Islet of Langerhans (tissue), 1 donor: ENCODE results near the gene ZFP14.

ENCODE experiments used
- FAIRE-seq: peaks from one replicate; lab custom pipeline; 2011; peaks lifted over from hg19 to GRCh38; lab: Jason Lieb, UNC

Gene ZFP14

DNA sequence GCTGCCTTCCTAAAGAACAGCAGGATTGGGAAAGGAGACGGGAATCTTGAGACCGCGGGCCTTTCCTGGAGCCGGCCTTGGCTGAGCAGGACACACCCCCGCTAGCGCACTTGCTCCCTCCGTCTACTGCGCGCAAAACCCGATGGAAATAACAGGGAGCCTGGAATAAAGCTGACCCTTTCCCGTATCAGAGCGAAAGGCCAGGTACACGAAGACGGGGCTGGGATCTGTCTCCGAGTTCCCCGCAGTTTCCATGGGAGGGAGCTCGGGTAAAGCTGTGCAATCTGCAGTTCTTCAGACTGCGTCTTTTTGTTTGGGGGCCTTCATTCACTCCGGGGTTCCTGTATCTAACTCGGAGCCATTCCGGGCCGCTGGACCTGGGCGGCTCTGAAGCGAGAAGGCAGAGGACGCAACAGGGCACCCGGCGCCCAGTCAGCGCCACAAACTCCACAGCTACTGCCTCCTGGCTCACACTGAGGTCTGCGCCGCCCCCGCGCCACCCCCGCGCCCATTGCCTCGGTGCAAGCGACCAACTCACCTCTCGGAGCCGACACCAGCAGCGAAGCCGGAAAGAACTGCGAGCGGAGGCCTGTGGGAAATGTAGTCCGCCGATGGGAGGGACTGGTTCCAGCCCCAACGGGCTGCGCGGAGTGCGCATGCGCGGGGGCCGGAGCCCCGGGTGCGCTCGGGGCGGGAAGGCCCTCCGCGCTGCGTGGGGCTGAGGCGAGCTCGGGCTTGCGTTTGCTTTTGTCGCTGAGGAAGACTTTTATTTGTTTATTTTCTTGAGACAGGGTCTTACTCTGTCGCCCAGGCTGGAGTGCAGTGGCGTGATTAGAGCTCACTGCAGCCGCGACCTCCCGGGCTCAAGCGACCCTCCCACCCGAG, at the start of gene ZFP14:
ZFP14 (minus strand) TSS at position 577 of the 885 bp plus-strand sequence. CDS start 11,309 bp downstream, outside the sequence.
- FAIRE-seq: peak; percentile 36

DNA sequence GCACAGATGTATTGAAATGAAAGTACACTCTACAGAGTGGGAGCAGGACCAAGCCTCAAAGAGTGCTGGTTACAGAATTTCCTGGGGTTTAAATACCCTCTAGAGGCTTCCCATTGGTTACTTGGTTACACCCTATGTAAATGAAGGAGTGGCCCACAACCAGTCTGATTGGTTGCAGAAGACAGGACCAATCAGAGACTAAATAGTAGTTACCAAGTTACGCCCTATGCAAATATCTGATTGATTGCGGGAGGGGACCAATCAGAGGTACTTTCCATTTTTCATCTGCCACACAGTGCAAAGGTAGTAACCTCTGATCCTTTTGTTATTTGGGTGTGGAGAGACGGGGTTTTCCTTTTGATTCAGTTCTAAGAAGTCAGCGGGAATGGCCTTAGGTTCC, 44.9 kb upstream of the ZFP14 start:
- no peak for FAIRE-seq

DNA sequence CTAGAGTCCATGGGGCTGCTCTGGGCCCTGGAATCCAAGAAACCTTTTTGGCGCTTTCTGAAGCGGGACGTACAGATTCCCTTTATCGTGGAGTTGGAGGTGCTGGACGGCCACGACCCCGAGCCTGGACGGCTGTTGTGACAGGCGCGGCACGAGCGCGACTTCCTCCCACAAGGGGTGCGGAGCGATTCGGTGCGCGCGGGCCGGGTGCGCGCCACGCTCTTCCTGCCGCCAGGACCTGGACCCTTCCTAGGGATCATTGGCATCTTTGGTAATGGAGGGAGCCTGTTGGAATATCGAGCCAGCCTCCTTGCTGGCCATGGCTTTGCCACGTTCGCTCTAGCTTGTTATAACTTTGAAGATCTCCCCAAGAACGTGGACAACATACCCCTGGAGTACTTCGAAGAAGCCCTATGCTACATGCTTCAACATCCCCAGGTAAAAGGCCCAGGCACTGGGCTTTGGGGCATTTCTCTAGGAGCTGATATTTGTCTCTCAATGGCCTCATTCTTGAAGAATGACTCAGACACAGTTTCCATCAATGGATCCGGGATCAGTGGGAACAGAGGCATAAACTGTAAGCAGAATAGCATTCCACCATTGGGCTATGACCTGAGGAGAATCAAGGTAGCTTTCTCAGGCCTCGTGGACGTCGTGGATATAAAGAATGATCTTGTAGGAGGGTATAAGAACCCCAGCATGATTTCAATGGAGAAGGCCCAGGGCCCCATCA, 42.9 kb upstream of the ZFP14 start:
- no peak for FAIRE-seq

DNA sequence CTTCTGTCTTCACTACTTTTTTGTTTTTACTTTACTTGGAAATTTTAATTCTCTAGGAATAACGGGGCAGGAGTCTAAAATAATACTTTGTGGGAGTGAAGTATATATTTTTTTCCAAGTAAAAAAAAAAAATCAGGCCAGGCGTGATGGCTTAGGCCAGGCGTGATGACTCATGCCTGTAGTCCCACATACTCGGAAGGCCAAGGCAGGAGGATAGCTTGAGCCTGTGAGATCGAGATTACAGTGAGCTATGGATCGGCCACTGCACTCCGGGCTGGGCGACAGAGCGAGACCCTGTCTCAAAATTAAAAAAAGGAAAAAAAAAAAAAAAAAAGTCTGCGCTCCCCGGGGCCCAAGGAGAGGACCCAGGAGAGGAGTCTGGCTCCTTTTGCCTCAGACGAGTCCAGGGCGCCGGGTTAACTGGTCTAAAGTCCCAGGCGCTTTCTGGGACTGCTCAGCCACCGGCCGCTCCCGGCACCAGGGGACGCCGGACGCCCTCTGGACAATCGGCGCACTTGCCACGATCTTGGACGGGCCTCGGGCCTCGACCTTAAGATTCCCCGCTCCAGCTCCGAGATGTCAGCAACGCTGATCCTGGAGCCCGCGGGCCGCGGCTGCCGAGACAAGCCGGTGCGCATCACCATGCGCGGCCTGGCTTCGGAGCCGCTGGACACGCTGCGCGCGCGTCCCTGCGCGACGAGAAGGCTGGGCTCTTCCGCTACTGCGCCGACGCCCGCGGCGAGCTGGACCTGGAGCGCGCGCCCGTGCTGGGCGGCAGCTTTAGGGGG, 42.2 kb upstream of the ZFP14 start:
- FAIRE-seq: no peak

DNA sequence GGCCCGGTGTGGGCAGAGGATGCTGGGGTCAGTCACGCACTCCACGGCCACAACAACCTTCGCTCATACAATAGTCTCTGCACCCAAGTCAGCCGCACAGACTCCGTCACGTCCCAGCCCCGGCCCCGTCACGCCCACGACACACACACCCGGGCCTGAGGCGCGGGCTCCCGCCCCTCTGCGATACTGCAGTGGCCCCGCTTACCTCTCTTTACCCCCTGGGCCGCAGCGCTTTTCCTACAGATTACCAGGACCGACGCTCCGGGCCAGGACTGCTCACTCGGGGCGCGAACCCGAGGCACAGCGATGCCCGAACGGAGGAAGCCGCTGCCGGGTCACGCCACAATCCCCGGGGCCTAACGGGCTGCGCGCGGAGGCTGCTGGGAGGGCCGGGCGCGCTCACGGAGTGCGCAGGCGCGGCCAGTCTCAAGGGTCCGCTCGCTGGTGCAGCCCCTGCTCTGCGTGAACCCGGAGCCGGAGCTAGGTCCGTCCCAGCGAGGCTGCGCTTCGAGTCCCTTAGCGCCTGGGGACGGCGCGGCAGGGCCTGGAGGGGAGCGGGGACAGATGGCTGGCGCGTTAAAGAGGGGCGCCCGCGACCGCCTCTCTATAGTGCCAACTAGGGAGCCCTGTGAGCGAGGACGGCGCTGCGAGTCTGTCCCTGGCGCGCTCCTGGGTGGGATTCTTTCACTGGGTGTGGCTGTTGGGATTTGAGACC, 39.4 kb upstream of the ZFP14 start, which contains the start of gene ZFP82:
ZFP82 (minus strand) TSS at position 358 of the 715 bp plus-strand sequence. CDS start 8,855 bp downstream, outside the sequence.
- FAIRE-seq: no peak

DNA sequence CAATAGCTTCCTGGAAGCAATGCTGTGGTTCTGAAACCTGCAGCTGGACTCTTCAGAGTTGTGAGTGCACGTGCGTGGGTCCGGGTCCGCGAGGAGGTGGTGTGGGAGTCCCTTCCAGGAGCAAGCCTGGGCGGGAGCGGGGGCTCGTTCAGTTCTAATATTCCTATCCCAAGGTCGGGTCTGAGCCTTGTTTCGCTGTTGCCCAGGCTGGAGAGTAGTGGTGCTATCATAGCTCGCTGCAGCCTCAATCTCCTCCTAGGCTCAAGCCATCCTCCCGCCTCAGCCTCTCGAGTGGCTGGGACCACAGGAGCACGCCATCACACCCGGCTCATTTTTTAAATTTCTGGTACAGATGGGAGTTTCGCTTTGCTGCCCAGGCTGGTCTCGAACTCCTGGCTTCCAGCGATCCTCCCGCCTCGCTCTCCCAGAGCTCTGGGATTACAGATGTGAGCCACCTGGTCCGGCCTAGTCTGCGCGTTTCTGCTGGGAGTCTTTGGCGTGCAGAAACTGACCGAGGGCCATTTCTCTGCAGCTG, 38.8 kb upstream of the ZFP14 start:
- FAIRE-seq: no peak

DNA sequence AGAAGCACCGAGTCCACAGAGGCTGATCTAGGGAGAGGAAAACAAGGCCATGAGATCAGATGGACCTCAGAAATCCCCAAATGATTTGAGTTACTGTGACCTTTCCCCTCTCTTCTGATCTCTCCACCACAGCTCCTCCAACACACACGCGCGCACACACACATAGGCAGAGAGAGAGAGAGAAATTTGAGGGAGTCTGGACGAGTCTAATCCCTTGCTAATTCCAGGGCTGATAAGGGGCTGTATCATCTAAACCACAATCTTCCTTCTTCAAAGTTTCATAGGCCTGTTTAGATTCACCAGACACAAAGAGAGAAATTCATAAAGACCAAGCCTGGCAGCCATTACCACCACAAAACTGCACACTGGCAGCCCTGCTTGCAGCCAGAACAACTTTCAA, 30.8 kb upstream of the ZFP14 start:
- no peak for FAIRE-seq

DNA sequence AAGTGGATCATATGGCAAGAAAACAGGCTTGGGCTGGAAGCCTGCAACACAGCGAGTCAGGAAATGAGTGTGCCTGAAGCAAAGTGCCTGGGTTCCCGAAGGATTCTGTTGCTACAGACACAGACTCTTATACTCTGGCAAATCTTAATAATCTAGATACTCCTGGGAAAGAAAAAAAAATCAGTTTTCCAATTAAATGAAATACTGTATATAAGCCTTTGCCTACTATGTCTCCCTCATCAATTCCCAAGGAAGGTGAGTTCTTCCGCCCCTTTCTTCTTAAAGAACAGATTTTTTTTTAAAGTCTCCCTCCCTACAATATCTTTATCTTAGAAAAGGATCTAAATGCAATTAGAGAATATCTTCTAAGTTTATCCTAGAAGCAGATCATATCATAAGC, 29.1 kb upstream of the ZFP14 start:
- no peak for FAIRE-seq

DNA sequence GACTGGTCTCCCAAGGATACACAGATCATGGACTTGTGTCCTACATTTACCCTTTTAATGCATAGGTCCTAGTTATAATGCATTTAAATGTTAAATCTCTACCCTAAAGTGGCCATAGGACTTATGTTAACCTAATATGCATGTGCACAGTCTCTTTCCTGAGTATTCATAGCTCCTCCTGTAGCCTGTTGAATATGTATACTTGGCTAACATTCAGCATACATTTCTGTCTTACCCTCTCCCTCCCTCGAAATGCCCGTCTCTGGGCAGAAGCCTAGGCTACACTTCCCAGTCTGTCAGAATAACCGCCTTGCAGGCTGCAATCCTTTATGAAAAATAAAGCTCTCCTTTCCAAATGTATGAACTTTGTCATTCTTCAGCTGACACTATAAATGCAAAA, 25.5 kb upstream of the ZFP14 start:
- no peak for FAIRE-seq

DNA sequence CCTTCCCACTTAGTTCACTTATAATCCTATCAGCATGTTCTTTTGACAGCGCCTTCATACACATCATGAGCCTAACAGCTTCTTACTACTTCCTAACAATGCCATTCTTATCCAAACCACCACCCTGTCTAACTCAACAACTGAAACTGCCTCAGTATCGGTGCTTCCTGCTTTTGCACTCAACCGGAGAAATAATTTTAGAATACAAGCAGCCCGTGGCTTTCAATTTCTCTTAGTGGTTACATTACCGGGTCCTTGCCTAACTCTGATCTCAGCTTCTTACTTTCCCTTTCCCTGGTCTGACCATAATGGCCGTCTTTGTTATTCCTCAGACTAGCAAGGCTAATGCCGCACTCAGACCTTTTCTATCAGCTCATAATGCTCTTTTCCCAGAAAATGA, 22.5 kb upstream of the ZFP14 start:
- no peak for FAIRE-seq

DNA sequence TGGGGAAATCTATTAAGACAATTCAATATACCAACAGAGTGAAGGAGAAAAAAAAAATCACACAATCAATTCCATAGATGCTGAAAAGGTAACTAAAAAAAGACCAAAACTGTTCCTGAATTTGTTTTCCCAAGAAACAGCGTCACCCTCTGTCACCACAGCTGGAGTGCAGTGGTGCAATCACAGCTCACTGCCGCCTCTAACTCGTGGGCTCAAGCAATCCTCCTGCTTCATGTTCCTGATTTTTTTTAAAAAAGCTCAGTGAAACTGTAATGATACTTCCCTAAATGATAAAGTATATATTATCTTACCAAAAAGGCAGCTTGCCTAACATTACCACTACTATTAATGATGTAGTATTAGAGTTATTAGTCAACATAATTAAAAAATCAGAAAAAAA, 19.6 kb upstream of the ZFP14 start:
- no peak for FAIRE-seq

DNA sequence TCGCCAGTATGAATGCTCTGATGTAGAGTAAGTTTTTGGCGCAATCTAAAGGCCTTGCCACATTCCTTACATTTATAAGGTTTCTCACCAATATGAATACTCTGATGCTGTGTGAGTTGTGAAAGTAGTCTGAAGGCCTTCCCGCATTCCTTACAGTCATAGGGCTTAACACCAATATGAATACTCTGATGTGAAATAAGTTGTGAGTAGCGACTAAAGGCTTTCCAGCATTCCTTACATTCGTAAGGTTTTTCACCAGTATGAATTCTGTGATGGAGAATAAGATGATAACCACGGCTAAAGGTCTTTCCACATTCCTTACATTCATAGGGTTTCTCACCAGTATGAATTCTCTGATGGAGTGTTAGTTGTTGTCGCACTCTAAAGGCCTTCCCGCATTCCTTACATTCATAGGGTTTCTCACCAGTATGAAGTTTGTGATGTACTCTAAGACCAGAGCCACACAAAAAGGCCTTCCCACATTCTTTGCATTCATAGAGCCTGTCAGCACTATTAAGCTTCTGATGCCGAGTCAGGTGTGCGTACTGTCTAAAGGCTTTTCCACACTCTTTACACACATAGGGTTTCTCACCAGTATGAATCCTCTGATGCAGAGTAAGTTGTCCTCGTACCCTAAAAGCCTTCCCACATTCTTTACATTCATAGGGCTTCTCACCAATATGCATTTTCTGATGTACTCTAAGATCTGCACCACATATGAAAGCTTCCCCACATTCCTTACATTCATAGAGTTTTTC, 14.1 kb upstream of the ZFP14 start:
- FAIRE-seq: no peak

DNA sequence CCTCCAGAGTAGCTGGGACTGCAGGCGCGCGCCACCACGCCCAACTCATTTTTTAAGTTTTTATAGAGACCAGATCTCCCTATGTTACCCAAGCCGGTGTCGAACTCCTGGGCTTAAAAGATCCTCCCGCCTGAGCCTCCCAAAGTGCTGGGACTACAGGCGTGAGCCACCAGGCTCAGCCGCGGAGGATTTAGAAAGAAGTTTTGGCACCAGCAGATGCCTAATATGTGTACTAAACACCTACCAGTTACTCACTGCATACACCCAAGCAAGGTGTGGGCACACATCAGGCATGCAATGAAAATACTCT, 464 bp upstream of the ZFP14 start:
- FAIRE-seq: no peak

DNA sequence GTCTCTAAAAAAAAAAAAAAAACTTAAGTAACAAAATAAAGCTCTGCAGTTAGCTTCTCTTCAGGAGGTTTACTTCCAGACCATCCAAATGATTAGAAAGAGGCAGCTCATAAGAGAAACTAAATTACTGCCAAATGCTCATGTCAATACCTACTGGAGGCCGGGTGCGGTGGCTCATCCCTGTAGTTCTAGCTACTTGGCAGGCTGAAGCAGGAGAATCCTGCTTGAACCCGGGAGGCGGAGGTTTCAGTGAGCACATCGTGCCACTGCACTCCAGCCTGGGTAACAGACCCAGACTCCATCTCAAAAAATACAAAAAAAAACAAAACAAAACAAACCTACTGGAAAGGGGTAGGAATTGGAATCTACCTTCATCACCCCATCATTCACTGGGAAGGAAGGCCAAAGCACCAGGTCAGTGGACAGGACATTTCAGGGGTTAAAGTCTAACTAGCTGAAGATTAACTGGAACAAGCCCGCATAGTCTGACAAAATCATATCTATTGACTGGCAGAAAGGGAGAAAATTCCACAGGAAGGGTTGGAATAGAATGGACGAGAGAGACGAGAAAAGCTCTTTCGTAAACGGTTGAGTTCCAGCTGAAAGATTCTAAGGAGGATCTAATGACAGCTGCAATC, 1.3 kb downstream of the ZFP14 start:
- no peak for FAIRE-seq

DNA sequence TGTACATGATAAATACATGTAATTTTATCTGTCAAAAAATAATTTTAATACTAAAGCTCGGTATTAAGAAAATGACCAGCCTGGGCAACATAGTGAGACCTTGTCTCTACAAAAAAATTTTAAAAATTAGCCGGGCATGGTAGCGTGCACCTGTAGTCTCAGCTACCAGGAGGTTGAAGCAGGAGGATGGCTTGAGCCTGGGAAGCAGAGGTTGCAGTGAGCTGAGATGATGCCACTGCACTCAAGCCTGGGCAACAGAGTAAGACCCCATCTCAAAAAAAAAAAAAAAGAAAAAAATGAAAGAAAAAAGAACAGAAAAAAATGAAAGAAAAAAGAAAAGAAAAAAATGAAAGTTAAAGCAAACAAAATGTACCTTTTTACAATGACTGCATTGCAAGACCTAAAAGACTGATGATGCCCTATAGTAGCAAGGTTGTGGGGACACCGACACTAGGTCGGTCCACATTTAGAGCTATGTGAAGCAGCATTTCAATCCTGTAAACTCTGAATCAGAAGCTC, 5.3 kb downstream of the ZFP14 start:
- no peak for FAIRE-seq

DNA sequence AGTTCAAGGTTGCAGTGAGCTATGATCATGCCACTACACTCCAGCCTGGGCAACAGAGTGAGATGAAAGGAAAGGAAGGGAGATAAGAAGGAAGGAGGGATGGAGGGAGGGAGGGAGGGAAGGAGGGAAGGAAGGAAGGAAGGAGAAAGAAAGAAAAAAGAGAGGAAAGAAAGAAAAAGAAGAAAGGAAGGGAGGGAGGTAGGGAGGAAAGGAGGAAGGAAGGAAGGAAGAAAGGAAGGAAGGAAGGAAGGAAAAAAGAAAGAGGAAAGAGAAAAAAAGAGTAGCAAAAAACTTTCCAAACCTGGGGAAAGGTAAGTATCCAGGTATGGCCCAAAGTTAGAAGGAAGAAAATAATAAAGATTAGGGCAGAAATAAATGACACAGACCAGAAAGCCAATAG, 7.1 kb downstream of the ZFP14 start:
- no peak for FAIRE-seq

DNA sequence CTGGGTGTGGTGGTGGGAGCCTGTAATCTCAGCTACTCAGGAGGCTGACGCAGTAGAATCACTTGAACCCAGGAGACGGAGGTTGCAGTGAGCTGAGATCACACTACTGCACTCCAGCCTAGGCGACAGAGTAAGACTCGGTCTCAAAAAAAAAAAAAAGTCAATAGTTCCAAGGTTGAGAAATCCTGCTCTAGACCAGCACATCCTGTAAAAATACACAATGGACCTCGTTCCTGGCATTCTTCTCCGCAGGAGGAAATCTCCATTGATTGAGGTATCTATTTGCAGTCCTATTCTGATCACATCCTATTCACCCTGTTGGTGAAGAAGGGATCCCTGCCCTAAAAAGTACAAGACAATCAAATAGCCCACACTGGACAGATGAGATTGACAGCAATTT, 15.2 kb downstream of the ZFP14 start:
- no peak for FAIRE-seq

DNA sequence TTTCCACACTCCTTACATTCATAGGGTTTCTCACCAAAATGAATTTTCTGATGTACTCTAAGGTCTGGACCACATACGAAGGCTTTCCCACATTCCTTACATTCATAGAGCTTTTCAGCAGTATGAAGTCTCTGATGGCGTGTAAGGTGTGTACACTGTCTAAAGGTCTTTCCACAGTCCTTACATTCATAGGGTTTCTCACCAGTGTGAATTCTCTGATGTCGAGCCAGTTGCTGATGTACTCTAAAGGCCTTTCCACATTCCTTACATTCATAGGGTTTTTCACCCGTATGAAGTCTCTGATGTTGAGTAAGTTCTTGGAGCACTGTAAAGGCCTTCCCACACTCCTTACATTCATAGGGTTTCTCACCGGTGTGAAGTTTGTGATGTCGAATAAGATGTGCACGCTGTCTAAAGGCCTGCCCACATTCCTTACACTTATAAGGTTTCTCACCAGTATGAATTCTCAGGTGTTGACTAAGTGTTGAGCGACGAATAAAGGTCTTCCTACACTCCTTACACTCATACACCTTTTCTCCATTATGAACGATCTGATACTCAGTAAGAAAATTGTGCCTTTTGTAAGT, 38.1 kb downstream of the ZFP14 start:
- no peak for FAIRE-seq

DNA sequence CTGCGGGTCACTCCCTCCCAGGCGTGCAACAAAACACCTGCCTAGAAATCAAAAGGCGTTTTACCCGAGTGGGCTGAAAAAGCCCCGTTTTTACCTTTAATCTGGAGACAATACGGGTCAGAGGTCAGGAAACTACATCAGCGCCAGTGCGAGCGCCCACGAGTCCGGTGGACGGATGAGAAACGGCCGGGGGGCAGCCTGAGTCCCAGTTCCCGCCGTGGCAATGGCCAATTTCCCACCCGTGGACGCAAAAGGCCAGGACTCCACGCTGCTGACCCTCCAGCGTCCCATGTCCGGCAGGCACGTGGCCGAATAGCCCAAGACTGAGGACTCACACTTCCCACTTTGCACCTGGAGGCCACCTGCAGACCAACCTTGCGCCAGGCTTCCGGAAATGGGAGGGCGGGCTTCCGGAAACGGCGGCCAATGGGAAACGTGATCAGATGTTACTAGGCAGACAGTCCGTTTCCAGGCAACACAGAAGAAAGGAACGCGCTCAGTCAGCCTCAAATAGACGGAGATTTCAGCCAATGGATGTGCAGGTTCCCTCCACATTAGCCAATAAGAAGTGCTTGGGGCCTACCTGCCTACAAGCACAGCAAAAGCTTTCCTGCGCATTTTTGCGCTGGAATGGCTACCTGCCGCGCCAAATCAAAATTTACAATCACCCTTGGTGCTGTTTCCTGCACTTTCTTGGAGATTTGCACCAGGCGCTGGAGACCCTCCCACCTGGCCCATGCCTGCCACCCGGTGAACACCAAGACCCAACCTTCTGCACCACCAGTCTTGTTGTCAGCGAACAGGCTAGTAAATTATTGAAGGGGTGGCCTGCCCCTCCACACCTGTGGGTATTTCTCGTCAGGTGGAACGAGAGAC, 47.4 kb downstream of the ZFP14 start:
- peak; percentile 99 for FAIRE-seq
